ENCODE measurements around the gene EZR. TPM values are rescaled to one million over a fixed set of nuclear protein-coding genes. Genes with fewer than 3 reads are reported as not detected.

EZR gene
- total RNA-seq, 1 experiment from 2014 or later = 263 TPM

DNA sequence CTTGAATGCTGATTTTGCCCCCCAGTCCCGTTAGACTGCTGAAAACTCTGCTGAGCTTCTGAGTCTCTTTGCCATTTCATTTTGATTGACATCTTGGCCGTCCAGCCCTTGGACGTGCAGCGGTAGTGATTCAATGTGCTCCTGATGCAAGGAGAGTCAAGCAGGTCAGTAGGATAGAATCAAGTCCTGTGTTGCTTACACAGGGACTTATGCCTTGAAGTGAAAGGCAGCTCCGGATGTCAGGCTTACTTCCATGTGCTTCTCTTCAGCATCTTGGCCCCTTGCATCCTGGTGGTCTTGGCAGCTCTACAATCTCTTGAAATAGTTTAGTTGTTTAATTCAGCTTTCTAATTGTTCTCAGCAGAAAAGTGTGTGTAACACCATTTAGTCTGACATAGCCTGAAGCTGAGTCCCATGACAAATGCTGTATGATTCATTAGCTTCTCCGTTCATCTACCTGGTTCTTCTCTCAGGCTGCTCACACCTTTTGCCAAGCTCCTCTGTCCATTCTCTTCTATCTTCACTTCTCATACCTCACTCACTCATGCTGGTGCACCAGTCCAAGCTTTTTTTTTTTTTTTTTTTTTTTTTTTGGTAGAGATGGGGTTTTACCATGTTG is 76.0 kb downstream of the EZR start:
- in situ Hi-C loops (cut with HindIII; ENCODE audit: low pct_unique_long_range_greater_than_20kb, low sequenced_read_pairs) (loop anchor here (5.0 kb wide), 1 partner anchor 34 kb away; no protein-coding TSS in a partner anchor), intact Hi-C loops (cut with micrococcal nuclease; ENCODE audit: unreplicated experiment) (no loop called here)
- H3K36me3 ChIP-seq (ENCODE audit: control insufficient read depth, insufficient read depth, low read length) = no peaks in the 10 kb centered on the region
- DNase-seq (ENCODE audit: low read depth, low spot score) = no peak
- no peak overlapping the region for H3K27ac ChIP-seq (ENCODE audit: low read length)
- no peak overlapping the region for H3K4me3 ChIP-seq (ENCODE audit: low read depth in 2 of 2, low read length in 2 of 2)
- ChIA-PET CTCF (no interaction called here), POLR2A (no interaction called here)
- no peaks in the 10 kb centered on the region; the same call in 1 of the 2 replicates for H3K9me3 ChIP-seq (ENCODE audit: control insufficient read depth, insufficient read depth, low read depth, low read length)
- no peaks in the 10 kb centered on the region for H3K27me3 ChIP-seq (ENCODE audit: control insufficient read depth, insufficient read depth, low read length)
- no peak for ATAC-seq
- TF ChIP-seq, protein P1, sequence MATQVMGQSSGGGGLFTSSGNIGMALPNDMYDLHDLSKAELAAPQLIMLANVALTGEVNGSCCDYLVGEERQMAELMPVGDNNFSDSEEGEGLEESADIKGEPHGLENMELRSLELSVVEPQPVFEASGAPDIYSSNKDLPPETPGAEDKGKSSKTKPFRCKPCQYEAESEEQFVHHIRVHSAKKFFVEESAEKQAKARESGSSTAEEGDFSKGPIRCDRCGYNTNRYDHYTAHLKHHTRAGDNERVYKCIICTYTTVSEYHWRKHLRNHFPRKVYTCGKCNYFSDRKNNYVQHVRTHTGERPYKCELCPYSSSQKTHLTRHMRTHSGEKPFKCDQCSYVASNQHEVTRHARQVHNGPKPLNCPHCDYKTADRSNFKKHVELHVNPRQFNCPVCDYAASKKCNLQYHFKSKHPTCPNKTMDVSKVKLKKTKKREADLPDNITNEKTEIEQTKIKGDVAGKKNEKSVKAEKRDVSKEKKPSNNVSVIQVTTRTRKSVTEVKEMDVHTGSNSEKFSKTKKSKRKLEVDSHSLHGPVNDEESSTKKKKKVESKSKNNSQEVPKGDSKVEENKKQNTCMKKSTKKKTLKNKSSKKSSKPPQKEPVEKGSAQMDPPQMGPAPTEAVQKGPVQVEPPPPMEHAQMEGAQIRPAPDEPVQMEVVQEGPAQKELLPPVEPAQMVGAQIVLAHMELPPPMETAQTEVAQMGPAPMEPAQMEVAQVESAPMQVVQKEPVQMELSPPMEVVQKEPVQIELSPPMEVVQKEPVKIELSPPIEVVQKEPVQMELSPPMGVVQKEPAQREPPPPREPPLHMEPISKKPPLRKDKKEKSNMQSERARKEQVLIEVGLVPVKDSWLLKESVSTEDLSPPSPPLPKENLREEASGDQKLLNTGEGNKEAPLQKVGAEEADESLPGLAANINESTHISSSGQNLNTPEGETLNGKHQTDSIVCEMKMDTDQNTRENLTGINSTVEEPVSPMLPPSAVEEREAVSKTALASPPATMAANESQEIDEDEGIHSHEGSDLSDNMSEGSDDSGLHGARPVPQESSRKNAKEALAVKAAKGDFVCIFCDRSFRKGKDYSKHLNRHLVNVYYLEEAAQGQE (IDR thresholded peaks at IDR 0.05; ENCODE audit: insufficient read depth in 1 of 2, low read depth in 2 of 2, low read length in 1 of 2) = no peak
- TF ChIP-seq SIN3A (IDR thresholded peaks at IDR 0.05; ENCODE audit: borderline replicate concordance, insufficient read depth, low read depth, low read length) (no peak), POLR2AphosphoS5 (IDR thresholded peaks at IDR 0.05; ENCODE audit: low read depth, low read length) (no peak), TCF7L2 (IDR thresholded peaks at IDR 0.05; ENCODE audit: low read depth, low read length) (no peak)
- TF ChIP-seq, protein P2, sequence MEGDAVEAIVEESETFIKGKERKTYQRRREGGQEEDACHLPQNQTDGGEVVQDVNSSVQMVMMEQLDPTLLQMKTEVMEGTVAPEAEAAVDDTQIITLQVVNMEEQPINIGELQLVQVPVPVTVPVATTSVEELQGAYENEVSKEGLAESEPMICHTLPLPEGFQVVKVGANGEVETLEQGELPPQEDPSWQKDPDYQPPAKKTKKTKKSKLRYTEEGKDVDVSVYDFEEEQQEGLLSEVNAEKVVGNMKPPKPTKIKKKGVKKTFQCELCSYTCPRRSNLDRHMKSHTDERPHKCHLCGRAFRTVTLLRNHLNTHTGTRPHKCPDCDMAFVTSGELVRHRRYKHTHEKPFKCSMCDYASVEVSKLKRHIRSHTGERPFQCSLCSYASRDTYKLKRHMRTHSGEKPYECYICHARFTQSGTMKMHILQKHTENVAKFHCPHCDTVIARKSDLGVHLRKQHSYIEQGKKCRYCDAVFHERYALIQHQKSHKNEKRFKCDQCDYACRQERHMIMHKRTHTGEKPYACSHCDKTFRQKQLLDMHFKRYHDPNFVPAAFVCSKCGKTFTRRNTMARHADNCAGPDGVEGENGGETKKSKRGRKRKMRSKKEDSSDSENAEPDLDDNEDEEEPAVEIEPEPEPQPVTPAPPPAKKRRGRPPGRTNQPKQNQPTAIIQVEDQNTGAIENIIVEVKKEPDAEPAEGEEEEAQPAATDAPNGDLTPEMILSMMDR (IDR thresholded peaks at IDR 0.05) = no peak
- H3K4me1 ChIP-seq (ENCODE audit: control insufficient read depth, insufficient read depth, low read length) = no peaks in the 10 kb centered on the region
- BruUV-seq (replicated peaks) = no TSS peak

DNA sequence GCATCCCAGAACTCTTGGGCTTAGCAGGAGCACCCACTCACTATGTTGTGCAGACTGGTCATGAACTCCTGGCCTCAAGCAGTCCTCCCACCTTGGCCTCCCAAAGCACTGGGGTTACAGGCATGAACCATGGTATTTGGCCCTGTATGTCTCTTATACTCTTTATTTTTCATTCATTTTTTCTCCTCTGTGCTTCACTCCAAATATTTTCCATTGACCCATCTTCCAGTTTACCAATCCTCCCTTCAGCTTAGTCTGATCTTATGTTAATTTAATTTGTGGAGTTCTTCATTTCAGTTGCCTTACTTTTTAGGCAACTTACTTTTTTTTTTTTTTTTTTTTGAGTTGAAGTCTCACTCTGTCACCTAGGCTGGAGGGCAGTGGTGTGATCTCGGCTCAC is 79.5 kb downstream of the EZR start:
- CTCF ChIA-PET = no interaction called here
- intact Hi-C loops (cut with micrococcal nuclease; ENCODE audit: unreplicated experiment) (no loop called here), in situ Hi-C loops (cut with HindIII; ENCODE audit: low pct_unique_long_range_greater_than_20kb, low sequenced_read_pairs) (loop anchor here (5.0 kb wide), 1 partner anchor 38 kb away; no protein-coding TSS in a partner anchor)
- ATAC-seq = no peak
- BruUV-seq (replicated peaks) = no TSS peak
- H3K27me3 ChIP-seq (ENCODE audit: control insufficient read depth, insufficient read depth, low read length) = no peaks in the 10 kb centered on the region
- DNase-seq (ENCODE audit: low read depth, low spot score) = no peak
- H3K27ac ChIP-seq (ENCODE audit: low read length) = no peak overlapping the region
- H3K4me1 ChIP-seq (ENCODE audit: control insufficient read depth, insufficient read depth, low read length) = no peaks in the 10 kb centered on the region
- TF ChIP-seq, protein P1 (IDR thresholded peaks at IDR 0.05; ENCODE audit: insufficient read depth in 1 of 2, low read depth in 2 of 2, low read length in 1 of 2) = no peak
- no peak for TF ChIP-seq TCF7L2 (IDR thresholded peaks at IDR 0.05; ENCODE audit: low read depth, low read length)
- TF ChIP-seq, protein P2 (IDR thresholded peaks at IDR 0.05) = no peak
- TF ChIP-seq POLR2AphosphoS5 (IDR thresholded peaks at IDR 0.05; ENCODE audit: low read depth, low read length) = no peak
- no peak for TF ChIP-seq SIN3A (IDR thresholded peaks at IDR 0.05; ENCODE audit: borderline replicate concordance, insufficient read depth, low read depth, low read length)
- no peaks in the 10 kb centered on the region for H3K36me3 ChIP-seq (ENCODE audit: control insufficient read depth, insufficient read depth, low read length)
- no peak overlapping the region for H3K4me3 ChIP-seq (ENCODE audit: low read depth in 2 of 2, low read length in 2 of 2)
- no peaks in the 10 kb centered on the region; the same call in 1 of the 2 replicates for H3K9me3 ChIP-seq (ENCODE audit: control insufficient read depth, insufficient read depth, low read depth, low read length)
- POLR2A ChIA-PET = no interaction called here
